Measurements from ENCODE around the gene TMEM109. TPM values are rescaled to one million over a fixed set of nuclear protein-coding genes. Genes with fewer than 3 reads are reported as not detected.
A peak's percentile ranks its signal among the peaks of the same experiment; 100 is the strongest.

Gene TMEM109
- total and polyA plus RNA-seq, 9 of the 15 experiments (the other 6 are each of a cell fraction or from before 2014, with no cell fraction given) = 9.2 to 71.3 (median 30.5) TPM

DNA sequence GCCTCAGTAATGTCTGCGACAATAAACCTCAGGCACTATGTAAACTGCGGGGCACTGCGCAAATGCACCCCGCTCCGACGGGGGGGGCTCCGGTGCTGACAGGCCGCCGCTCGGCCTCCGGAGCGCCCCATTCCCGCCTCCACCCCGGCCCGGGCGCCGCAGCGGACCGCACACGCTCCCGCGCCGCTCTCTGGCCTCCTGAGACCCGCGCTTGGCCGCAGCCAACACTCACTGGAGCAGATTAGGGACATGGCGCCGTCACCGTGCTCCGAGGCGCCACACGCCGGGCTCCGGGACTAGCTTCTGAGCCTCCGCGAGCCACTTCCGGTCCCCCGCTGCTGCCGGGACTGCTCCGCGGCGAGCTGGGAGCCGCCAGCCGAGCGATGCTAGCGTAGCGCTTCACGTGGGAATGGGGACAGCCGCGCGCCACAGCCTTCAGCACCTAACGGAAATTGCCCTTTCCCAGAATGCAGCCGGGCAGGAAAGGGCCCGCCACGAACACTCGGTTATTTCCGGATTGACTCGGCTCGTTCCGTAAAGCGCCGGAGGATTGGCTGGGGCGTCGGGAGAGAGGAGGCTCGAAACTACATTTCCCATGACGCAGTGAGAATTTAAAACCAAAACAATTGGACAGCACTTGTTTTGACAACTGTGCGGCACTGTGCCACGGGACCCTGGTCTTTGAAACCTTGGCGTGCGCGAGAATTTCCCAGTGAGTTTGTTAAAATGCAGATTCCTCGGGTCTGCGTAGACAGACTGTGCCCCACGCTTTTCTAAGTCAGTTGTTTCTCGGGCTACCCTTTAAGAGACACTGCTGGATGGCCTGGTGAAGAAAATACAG, 7.6 kb upstream of the TMEM109 start, which contains the start of gene PRPF19 (continued):
- TF ChIP-seq, protein P1, sequence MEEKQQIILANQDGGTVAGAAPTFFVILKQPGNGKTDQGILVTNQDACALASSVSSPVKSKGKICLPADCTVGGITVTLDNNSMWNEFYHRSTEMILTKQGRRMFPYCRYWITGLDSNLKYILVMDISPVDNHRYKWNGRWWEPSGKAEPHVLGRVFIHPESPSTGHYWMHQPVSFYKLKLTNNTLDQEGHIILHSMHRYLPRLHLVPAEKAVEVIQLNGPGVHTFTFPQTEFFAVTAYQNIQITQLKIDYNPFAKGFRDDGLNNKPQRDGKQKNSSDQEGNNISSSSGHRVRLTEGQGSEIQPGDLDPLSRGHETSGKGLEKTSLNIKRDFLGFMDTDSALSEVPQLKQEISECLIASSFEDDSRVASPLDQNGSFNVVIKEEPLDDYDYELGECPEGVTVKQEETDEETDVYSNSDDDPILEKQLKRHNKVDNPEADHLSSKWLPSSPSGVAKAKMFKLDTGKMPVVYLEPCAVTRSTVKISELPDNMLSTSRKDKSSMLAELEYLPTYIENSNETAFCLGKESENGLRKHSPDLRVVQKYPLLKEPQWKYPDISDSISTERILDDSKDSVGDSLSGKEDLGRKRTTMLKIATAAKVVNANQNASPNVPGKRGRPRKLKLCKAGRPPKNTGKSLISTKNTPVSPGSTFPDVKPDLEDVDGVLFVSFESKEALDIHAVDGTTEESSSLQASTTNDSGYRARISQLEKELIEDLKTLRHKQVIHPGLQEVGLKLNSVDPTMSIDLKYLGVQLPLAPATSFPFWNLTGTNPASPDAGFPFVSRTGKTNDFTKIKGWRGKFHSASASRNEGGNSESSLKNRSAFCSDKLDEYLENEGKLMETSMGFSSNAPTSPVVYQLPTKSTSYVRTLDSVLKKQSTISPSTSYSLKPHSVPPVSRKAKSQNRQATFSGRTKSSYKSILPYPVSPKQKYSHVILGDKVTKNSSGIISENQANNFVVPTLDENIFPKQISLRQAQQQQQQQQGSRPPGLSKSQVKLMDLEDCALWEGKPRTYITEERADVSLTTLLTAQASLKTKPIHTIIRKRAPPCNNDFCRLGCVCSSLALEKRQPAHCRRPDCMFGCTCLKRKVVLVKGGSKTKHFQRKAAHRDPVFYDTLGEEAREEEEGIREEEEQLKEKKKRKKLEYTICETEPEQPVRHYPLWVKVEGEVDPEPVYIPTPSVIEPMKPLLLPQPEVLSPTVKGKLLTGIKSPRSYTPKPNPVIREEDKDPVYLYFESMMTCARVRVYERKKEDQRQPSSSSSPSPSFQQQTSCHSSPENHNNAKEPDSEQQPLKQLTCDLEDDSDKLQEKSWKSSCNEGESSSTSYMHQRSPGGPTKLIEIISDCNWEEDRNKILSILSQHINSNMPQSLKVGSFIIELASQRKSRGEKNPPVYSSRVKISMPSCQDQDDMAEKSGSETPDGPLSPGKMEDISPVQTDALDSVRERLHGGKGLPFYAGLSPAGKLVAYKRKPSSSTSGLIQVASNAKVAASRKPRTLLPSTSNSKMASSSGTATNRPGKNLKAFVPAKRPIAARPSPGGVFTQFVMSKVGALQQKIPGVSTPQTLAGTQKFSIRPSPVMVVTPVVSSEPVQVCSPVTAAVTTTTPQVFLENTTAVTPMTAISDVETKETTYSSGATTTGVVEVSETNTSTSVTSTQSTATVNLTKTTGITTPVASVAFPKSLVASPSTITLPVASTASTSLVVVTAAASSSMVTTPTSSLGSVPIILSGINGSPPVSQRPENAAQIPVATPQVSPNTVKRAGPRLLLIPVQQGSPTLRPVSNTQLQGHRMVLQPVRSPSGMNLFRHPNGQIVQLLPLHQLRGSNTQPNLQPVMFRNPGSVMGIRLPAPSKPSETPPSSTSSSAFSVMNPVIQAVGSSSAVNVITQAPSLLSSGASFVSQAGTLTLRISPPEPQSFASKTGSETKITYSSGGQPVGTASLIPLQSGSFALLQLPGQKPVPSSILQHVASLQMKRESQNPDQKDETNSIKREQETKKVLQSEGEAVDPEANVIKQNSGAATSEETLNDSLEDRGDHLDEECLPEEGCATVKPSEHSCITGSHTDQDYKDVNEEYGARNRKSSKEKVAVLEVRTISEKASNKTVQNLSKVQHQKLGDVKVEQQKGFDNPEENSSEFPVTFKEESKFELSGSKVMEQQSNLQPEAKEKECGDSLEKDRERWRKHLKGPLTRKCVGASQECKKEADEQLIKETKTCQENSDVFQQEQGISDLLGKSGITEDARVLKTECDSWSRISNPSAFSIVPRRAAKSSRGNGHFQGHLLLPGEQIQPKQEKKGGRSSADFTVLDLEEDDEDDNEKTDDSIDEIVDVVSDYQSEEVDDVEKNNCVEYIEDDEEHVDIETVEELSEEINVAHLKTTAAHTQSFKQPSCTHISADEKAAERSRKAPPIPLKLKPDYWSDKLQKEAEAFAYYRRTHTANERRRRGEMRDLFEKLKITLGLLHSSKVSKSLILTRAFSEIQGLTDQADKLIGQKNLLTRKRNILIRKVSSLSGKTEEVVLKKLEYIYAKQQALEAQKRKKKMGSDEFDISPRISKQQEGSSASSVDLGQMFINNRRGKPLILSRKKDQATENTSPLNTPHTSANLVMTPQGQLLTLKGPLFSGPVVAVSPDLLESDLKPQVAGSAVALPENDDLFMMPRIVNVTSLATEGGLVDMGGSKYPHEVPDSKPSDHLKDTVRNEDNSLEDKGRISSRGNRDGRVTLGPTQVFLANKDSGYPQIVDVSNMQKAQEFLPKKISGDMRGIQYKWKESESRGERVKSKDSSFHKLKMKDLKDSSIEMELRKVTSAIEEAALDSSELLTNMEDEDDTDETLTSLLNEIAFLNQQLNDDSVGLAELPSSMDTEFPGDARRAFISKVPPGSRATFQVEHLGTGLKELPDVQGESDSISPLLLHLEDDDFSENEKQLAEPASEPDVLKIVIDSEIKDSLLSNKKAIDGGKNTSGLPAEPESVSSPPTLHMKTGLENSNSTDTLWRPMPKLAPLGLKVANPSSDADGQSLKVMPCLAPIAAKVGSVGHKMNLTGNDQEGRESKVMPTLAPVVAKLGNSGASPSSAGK (IDR thresholded peaks at IDR 0.05) = peak; percentile 59
- TF ChIP-seq CREB1 (IDR thresholded peaks at IDR 0.05) = peak; percentile 5; the same call in 1 of the 2 replicates
- TF ChIP-seq CREB1 (CRISPR knock-in tag; IDR thresholded peaks at IDR 0.05) = peak; percentile 74
- peak; percentile 93 for TF ChIP-seq RBBP5 (IDR thresholded peaks at IDR 0.05; ENCODE audit: borderline replicate concordance, insufficient read depth, low read length, poor library complexity, severe bottlenecking)
- TF ChIP-seq POLR2B (IDR thresholded peaks at IDR 0.05; ENCODE audit: low read depth, partially characterized antibody) = peak; percentile 80
- TF ChIP-seq BRD9 (IDR thresholded peaks at IDR 0.05; ENCODE audit: low read depth, partially characterized antibody) = no peak
- peak; percentile 94 for TF ChIP-seq GABPA (tag; conservative IDR thresholded peaks at IDR 0.05; ENCODE audit: low read depth)
- peak; percentile 82 for TF ChIP-seq FIP1L1 (IDR thresholded peaks at IDR 0.05; ENCODE audit: low read depth, low read length, poor library complexity, severe bottlenecking)
- TF ChIP-seq TSC22D4 (tag; IDR thresholded peaks at IDR 0.05) = no peak
- TF ChIP-seq ZNF24 (IDR thresholded peaks at IDR 0.05) = peak; percentile 29; the same call in 1 of the 2 replicates
- no peak for TF ChIP-seq ASH1L (IDR thresholded peaks at IDR 0.05; ENCODE audit: borderline replicate concordance, low read depth, partially characterized antibody)
- TF ChIP-seq CTBP1 (IDR thresholded peaks at IDR 0.05; ENCODE audit: borderline replicate concordance) = peak; percentile 56; the same call in 1 of the 2 replicates
- TF ChIP-seq SNIP1 (IDR thresholded peaks at IDR 0.05; ENCODE audit: low read depth) = no peak
- no peak for TF ChIP-seq ZNF184 (CRISPR knock-in tag; IDR thresholded peaks at IDR 0.05)
- TF ChIP-seq ZNF124 (CRISPR knock-in tag; IDR thresholded peaks at IDR 0.05) = no peak

Measured in K562 (cell line).